ENCODE measurements around the gene SUPT6H. TPM values are rescaled to one million over a fixed set of nuclear protein-coding genes. Genes with fewer than 3 reads are reported as not detected.

Gene SUPT6H
- total and polyA plus RNA-seq, 9 of the 15 experiments (the other 6 are each of a cell fraction or from before 2014, with no cell fraction given): 1.7 to 77.7 (median 49.2) TPM

DNA sequence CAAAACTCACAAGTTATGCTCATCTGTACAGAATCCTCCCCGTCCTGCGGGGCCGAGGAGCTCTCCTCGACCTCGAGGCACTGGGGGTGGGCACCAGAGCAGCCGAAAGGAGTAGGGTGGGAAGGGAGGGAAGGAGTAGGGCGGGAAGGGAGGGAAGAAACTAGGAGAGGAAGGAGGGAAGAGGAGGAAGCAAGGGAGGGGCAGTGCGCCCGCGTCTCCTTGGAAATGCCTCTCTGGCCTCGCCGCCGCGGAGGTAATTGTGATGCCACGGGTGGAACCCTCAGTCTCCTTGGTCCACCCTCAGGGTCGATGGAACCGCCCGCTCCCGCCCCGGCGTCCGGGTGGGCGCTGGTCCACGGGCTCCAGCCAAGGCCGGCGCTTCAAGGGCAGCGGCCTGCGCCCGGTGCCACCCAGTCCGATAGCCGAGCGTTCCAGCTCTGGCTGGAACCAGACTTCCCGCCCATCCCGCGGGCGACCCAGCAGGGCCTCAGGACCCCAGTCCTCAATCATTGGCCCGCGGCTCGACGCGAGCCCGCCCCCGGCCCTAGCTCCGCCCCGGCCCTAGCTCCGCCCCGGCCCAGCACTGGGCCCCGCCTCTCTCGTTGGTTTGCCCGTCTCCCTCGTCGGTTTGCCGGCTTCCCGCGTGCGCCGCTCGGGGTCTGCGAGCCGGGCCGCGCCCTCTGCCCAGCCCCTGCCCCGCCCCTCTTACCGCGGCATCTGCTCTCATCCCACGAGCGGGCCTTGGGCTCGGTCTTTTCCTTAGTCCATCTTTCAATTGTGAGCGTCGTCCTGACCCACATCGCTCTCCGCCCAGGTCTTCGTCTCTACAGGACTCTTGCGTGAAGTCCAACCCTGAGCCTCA lies 49.1 kb downstream of the SUPT6H start (continued):
- TF ChIP-seq, protein P1, sequence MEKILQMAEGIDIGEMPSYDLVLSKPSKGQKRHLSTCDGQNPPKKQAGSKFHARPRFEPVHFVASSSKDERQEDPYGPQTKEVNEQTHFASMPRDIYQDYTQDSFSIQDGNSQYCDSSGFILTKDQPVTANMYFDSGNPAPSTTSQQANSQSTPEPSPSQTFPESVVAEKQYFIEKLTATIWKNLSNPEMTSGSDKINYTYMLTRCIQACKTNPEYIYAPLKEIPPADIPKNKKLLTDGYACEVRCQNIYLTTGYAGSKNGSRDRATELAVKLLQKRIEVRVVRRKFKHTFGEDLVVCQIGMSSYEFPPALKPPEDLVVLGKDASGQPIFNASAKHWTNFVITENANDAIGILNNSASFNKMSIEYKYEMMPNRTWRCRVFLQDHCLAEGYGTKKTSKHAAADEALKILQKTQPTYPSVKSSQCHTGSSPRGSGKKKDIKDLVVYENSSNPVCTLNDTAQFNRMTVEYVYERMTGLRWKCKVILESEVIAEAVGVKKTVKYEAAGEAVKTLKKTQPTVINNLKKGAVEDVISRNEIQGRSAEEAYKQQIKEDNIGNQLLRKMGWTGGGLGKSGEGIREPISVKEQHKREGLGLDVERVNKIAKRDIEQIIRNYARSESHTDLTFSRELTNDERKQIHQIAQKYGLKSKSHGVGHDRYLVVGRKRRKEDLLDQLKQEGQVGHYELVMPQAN (IDR thresholded peaks at IDR 0.05; ENCODE audit: borderline replicate concordance): peak; percentile 79
- TF ChIP-seq TEAD1 (CRISPR knock-in tag; IDR thresholded peaks at IDR 0.05): peak in 1 of 2 experiments; percentile 74; a peak in 1 of 4 replicates
- 0 out of 4 replicates have a peak, but pooled peaks of 1 of the 2 experiments have one; percentile 70 for TF ChIP-seq FOXA3 (CRISPR knock-in tag; conservative IDR thresholded peaks at IDR 0.05 in 1 of 2, IDR thresholded peaks at IDR 0.05 in 1 of 2)
- TF ChIP-seq, protein P2, sequence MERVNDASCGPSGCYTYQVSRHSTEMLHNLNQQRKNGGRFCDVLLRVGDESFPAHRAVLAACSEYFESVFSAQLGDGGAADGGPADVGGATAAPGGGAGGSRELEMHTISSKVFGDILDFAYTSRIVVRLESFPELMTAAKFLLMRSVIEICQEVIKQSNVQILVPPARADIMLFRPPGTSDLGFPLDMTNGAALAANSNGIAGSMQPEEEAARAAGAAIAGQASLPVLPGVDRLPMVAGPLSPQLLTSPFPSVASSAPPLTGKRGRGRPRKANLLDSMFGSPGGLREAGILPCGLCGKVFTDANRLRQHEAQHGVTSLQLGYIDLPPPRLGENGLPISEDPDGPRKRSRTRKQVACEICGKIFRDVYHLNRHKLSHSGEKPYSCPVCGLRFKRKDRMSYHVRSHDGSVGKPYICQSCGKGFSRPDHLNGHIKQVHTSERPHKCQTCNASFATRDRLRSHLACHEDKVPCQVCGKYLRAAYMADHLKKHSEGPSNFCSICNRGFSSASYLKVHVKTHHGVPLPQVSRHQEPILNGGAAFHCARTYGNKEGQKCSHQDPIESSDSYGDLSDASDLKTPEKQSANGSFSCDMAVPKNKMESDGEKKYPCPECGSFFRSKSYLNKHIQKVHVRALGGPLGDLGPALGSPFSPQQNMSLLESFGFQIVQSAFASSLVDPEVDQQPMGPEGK (CRISPR knock-in tag; IDR thresholded peaks at IDR 0.05; ENCODE audit: borderline replicate concordance): no peak
- TF ChIP-seq, protein P3, sequence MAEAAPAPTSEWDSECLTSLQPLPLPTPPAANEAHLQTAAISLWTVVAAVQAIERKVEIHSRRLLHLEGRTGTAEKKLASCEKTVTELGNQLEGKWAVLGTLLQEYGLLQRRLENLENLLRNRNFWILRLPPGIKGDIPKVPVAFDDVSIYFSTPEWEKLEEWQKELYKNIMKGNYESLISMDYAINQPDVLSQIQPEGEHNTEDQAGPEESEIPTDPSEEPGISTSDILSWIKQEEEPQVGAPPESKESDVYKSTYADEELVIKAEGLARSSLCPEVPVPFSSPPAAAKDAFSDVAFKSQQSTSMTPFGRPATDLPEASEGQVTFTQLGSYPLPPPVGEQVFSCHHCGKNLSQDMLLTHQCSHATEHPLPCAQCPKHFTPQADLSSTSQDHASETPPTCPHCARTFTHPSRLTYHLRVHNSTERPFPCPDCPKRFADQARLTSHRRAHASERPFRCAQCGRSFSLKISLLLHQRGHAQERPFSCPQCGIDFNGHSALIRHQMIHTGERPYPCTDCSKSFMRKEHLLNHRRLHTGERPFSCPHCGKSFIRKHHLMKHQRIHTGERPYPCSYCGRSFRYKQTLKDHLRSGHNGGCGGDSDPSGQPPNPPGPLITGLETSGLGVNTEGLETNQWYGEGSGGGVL (CRISPR knock-in tag; IDR thresholded peaks at IDR 0.05): no peak
- no peak for TF ChIP-seq ZNF133 (CRISPR knock-in tag; IDR thresholded peaks at IDR 0.05)
- no peak for TF ChIP-seq ARID2 (IDR thresholded peaks at IDR 0.05)
- TF ChIP-seq KDM1A (IDR thresholded peaks at IDR 0.05): no peak
- TF ChIP-seq SRSF9 (IDR thresholded peaks at IDR 0.05; ENCODE audit: borderline replicate concordance, low read depth, low read length): no peak
- TF ChIP-seq EGR1 (conservative IDR thresholded peaks at IDR 0.05): no peak
- TF ChIP-seq GTF2A2 (tag; IDR thresholded peaks at IDR 0.05): no peak
- TF ChIP-seq ZNF586 (CRISPR knock-in tag; conservative IDR thresholded peaks at IDR 0.05): no peak
- TF ChIP-seq ZNF217 (CRISPR knock-in tag; IDR thresholded peaks at IDR 0.05): no peak
- TF ChIP-seq SMAD2 (IDR thresholded peaks at IDR 0.05; ENCODE audit: low read depth, low read length): no peak
- TF ChIP-seq L3MBTL2 (IDR thresholded peaks at IDR 0.05): peak; percentile 99
- peak; percentile 87 to 89 for TF ChIP-seq NRF1 (conservative IDR thresholded peaks at IDR 0.05 in 1 of 2, IDR thresholded peaks at IDR 0.05 in 1 of 2)
- no peak for TF ChIP-seq XRCC4 (IDR thresholded peaks at IDR 0.05; ENCODE audit: extremely low read depth, insufficient read depth, insufficient read length)
- TF ChIP-seq NFXL1 (CRISPR knock-in tag; IDR thresholded peaks at IDR 0.05): no peak; the same call in 1 of the 2 replicates
- TF ChIP-seq ZNF146 (CRISPR knock-in tag; IDR thresholded peaks at IDR 0.05; ENCODE audit: unreplicated experiment): no peak
- TF ChIP-seq DMBX1 (CRISPR knock-in tag; IDR thresholded peaks at IDR 0.05; ENCODE audit: borderline replicate concordance): no peak
- TF ChIP-seq SRSF3 (IDR thresholded peaks at IDR 0.05; ENCODE audit: insufficient read depth, low read length): no peak

All from K562 (cell line).